Heart right ventricle (tissue), 16 donors: ENCODE results near the gene QRFP. TPM values are rescaled to one million over a fixed set of nuclear protein-coding genes. Genes with fewer than 3 reads are reported as not detected.

Experiments
- ATAC-seq, 8 donors: fragments of 200-7000 bp; cut with Tn5 transposase; one replicate each; pipeline ENCODE4 v1.9.1; 2020; ENCODE audit warnings: mild to moderate bottlenecking in 8 of 8, moderate library complexity in 8 of 8, moderate number of reproducible peaks in 1 of 8
- DNase-seq, 2 donors: peaks; one replicate each; pipeline ENCODE4 v3.0.0-alpha.2; 2020
- H3K27ac ChIP-seq, 10 donors: fragments of 200-600 bp; sonication (generic) in 2 of 10; one replicate each; pipeline versions ENCODE4 v1.5.0 to v1.8.0; 2020 to 2022; ENCODE audit warnings: mild to moderate bottlenecking in 3 of 10
- H3K27me3 ChIP-seq, 7 donors: fragments of 200-600 bp; one replicate each; pipeline ENCODE4 v1.8.0; 2021 to 2022; ENCODE audit warnings: mild to moderate bottlenecking in 2 of 7
- H3K36me3 ChIP-seq, 9 donors: fragments of 200-600 bp; sonication (generic) in 1 of 9; one replicate each; pipeline versions ENCODE4 v1.5.0 to v1.8.0; 2020 to 2022; ENCODE audit warnings: mild to moderate bottlenecking in 2 of 9
- H3K4me1 ChIP-seq, 9 donors: fragments of 200-600 bp; sonication (generic) in 1 of 9; one replicate each; pipeline versions ENCODE4 v1.5.0 to v1.8.0; 2020 to 2022; ENCODE audit warnings: mild to moderate bottlenecking in 4 of 9
- H3K4me3 ChIP-seq, 10 donors: fragments of 200-600 bp; sonication (generic) in 2 of 10; one replicate each; pipeline versions ENCODE4 v1.5.0 to v1.8.0; 2020 to 2022; ENCODE audit warnings: mild to moderate bottlenecking in 7 of 10, moderate library complexity in 2 of 10
- H3K9me3 ChIP-seq, 11 donors: fragments of 200-600 bp in 10 of 11; sonication (generic) in 2 of 11; one replicate each; pipeline versions ENCODE4 v1.5.0 to v1.8.0; 2013 to 2022; ENCODE audit warnings: mild to moderate bottlenecking in 2 of 11, control low read depth in 1 of 11, moderate library complexity in 1 of 11
- WGBS, 2 donors: extraction: QIAGEN DNeasy Blood & Tissue Kit; methylation state at CpG; one replicate each; pipeline ENCODE4 v1.1.7; 2013; ENCODE audit warnings: inconsistent platforms in 1 of 2; 5-methylcytosine and 5-hydroxymethylcytosine counted together
- intact Hi-C, 10 donors: fragments of 100-400 bp; cut with DNase I; formaldehyde crosslinking; loops; one replicate each; pipeline versions ENCODE4 v1.11.1 to v1.14.2; 2022
- polyA plus RNA-seq, 2 donors: library from polyadenylated mRNA; stranded (reverse); fragments of 200-250 nt; gene quantifications; one replicate each; pipeline ENCODE4 v1.2.3, GENCODE V29; 2013
- total RNA-seq, 10 donors: library from RNA; stranded (reverse); fragmentation: NEBNext Ultra II Directional in 3 of 10; extraction: Animal tissue kit (Norgen Biotek cat#: 25700) in 3 of 10; gene quantifications; one replicate each; pipeline versions ENCODE4 v1.2.1 to v1.2.4, GENCODE V29; 2021 to 2023
- TF ChIP-seq, protein P1 (sequence below), 9 donors: fragments of 200-600 bp; sonication (generic) in 2 of 9; IDR thresholded peaks; one replicate each; pipeline versions ENCODE4 v1.5.0 to v1.8.0; 2021 to 2022; ENCODE audit warnings: antibody characterized with exemption in 9 of 9, mild to moderate bottlenecking in 5 of 9, moderate library complexity in 1 of 9
- donor health status: Arrhythmogenic right ventricular cardiomyopathy.
- donor health status: ischemic (EF 13 %, LVEDD 7.1; RV severe dilation, severe dysfunction).
- donor health status: healthy with polysubstance abuse.
- donor health status: DM: no; HTN: yes; CAD: no.
- donor health status: DM: no; HTN: no; CAD: no.
- donor health status: ischemic (EF 25% LVEDD 6.9; RV normal size, moderate dysfunction).
- donor health status: ischemic (EF 25% LVEDD 5.7; RV mildly dilated, moderate dysfunction).
- donor health status: healthy.
- donor health status: DM: yes; HTN: yes; CAD: no.
- donor health status: Ischemic cardiomyopathy.
- donor health status: ischemic (EF 35%, LVEDD 5.7; RV mildly dilated, moderate dysfunction).
- donor health status: nonischemic (EF 11% LVEDD 7.7; RV severe dilation, severe dysfunction).
- donor health status: DM: yes; HTN: yes; CAD: no.
- donor health status: PGD.
- donor health status: ischemic (EF 29% LVEDD 5.4; RV normal size, mild dysfunction).
- donor health status: nonischemic (EF 23%, LVEDD 6.1; RV moderate dilation, normal function).

QRFP gene
- total and polyA plus RNA-seq, 12 donors = 0.06 TPM; not detected in 11

DNA sequence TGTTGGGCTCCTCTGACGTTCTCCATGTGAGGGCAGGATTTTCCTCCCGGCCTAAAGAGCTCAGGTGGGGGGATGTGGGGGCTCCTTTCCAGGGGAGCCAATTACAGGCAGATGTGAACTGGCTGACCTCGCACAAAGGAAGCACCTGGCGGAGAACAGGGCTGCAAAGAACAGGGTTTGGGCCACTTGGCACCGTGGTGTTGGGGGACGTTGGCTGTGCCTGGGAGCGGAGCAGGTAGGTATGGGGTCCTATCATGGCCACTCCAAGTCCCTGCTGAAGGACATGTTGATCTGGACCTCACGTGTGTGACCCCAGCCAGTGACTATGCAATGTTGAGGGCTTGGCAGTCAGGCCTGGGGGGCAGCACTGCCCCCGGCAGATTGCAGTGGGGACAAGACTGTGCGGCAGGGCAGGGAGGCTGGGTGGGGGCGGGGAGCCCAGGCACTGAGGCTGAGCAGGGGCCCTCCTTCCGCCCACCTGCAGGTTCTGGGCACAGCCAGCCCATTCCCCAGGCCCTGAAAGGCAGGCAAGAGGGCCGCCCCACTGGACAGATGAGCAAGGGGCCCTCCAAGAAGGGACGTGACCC, 23.0 kb upstream of the QRFP start:
- Histone ChIP-seq H3K36me3 (no peaks in the 10 kb centered on the region), H3K4me3 (no peak overlapping the region), H3K27ac (no peak overlapping the region), H3K4me1 (no peaks in the 10 kb centered on the region), H3K9me3 (no peaks in the 10 kb centered on the region), H3K27me3 (peaks cover 0 to 52% (median 33%) of the 10 kb centered on the region in 7 donors)
- TF ChIP-seq, protein P1, sequence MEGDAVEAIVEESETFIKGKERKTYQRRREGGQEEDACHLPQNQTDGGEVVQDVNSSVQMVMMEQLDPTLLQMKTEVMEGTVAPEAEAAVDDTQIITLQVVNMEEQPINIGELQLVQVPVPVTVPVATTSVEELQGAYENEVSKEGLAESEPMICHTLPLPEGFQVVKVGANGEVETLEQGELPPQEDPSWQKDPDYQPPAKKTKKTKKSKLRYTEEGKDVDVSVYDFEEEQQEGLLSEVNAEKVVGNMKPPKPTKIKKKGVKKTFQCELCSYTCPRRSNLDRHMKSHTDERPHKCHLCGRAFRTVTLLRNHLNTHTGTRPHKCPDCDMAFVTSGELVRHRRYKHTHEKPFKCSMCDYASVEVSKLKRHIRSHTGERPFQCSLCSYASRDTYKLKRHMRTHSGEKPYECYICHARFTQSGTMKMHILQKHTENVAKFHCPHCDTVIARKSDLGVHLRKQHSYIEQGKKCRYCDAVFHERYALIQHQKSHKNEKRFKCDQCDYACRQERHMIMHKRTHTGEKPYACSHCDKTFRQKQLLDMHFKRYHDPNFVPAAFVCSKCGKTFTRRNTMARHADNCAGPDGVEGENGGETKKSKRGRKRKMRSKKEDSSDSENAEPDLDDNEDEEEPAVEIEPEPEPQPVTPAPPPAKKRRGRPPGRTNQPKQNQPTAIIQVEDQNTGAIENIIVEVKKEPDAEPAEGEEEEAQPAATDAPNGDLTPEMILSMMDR (IDR thresholded peaks at IDR 0.05) = no peak
- DNase-seq = no peak
- intact Hi-C loops = no loop called here
- WGBS, 2 donors = 74 to 81% methylated on average over 14 of the region's 14 CpGs
- no peak for ATAC-seq

DNA sequence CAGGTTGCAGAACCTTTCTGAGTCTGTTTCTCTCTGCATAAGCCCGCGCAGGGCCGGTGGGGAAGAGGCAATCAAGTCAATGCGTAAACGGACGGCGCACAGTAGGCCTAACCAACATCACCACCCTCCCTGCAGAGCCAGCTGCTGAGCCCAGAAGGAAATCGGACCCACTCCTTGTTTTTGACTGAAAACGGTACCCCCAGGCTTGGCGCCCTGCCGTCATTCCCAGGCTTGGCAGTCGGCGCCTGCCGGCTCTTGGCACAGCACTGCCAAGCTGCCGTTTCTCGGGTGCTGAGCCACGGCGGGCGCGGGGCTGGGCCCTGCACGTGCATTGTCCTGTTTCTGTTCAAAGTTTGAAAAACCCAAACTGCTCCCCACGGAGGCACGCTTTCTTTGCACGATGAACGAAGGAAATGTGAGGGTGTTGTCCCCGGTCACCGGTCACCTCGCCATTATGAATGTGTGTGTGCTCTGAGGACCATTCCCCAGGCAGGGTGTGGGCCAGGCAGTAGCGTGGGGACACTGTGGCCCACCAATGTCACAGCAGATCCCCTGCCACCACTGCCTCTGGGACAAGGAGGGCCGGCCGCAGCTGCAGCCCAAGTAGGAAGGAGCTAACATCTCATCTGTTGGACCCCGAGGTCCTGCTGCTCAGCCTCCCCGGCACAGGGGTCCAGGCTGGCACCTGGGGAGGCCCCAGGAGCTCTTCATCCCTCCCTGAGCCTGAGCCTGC, 22.4 kb upstream of the QRFP start:
- WGBS, 2 donors = 75 to 77% methylated on average over 33 of the region's 33 CpGs
- H3K27ac ChIP-seq = no peak overlapping the region
- TF ChIP-seq, protein P1 (IDR thresholded peaks at IDR 0.05) = no peak
- intact Hi-C loops = no loop called here
- H3K36me3 ChIP-seq = no peaks in the 10 kb centered on the region
- no peaks in the 10 kb centered on the region for H3K9me3 ChIP-seq
- ATAC-seq (peak in 5 of 8 donors; percentile 32 to 50 (median 41)), DNase-seq (no peak)
- H3K27me3 ChIP-seq = peaks cover 0 to 52% (median 29%) of the 10 kb centered on the region in 7 donors
- no peaks in the 10 kb centered on the region for H3K4me1 ChIP-seq
- no peak overlapping the region for H3K4me3 ChIP-seq

DNA sequence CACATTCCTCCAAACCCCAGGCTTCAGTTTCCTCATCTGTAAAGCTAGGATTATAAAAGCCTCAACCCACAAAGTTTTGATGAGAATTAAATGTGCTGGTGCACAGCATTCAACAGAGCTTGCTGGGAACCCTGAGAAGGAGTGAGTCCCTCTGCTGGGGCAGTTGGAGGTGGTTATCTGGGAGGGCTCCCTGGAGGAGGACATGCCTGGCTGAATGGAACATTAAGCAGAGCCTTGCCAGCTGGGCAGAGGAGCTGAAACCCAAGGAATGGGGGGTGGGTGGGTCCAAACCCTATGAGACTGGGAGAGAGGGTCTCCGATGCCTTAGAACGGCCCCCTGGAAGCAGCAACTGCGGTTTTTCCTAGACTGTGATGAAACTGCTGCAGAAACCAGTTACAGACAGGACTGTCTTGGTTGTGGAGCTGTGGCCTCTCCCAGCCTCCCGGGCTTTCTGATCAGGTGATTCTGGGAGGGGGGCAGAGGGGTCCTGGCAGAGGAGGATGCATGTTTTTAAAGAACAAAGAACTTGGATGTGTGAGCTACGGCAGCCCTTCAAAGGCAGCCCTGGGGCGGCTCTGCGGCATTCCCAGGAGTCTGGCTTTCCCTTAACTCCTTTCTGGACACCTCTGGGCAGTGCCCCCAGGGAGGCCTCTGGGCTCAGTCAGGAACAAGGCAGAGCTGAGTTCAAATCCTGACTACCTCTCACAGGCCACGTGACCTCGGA, 21.7 kb upstream of the QRFP start:
- Histone ChIP-seq H3K9me3 (no peaks in the 10 kb centered on the region), H3K27me3 (peaks cover 0 to 46% (median 22%) of the 10 kb centered on the region in 7 donors), H3K4me3 (no peak overlapping the region), H3K27ac (no peak overlapping the region), H3K36me3 (no peaks in the 10 kb centered on the region), H3K4me1 (no peaks in the 10 kb centered on the region)
- 67 to 74% methylated on average over 9 of the region's 9 CpGs for WGBS, 2 donors
- no peak for ATAC-seq
- TF ChIP-seq, protein P1 (IDR thresholded peaks at IDR 0.05) = no peak
- intact Hi-C loops = no loop called here
- no peak for DNase-seq

DNA sequence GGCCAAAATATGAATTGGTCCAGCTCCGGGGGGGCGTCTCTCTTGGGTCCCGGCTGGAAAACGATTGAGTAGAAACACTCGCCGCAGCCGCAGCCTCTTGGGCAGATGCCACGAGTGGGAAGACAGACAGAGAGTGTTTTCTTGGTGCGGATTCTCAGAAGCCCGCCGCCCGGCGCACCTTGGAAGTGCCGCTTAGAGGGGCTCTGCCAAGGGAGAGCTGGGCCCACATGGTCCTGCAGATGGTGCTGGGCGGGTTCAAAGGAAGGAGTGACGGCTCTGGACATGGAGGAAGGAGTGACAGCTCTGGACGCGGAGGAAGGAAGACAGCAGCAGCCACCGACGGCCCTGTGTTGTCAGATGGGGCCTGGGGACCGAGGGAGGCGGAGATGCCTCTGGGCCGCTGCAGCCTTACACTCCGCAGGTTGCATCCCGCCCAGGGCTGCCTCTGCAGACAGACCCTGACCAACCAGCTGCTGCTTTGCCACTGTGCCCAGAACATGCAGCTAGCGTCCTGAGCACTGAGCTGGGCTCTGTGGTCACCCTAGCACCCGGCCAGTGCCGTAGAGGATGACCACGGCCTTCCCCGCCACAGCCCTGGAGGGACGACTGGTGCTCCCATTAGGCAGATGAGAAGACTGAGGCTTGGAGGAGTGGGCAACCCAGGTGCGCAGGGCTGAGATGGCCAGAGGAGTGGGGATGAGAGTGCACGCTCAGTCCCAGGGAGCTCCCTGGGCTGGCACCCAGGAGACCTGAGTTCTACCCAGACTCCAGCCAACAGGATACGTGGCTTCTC, 20.8 kb upstream of the QRFP start:
- Histone ChIP-seq H3K4me3 (no peak overlapping the region), H3K27ac (no peak overlapping the region), H3K4me1 (no peaks in the 10 kb centered on the region), H3K27me3 (peaks cover 0 to 45% (median 19%) of the 10 kb centered on the region in 7 donors), H3K36me3 (no peaks in the 10 kb centered on the region), H3K9me3 (no peaks in the 10 kb centered on the region)
- TF ChIP-seq, protein P1 (IDR thresholded peaks at IDR 0.05) = no peak
- ATAC-seq (no peak), DNase-seq (no peak)
- 77 to 82% methylated on average over 34 of the region's 34 CpGs for whole genome bisulfite sequencing, 2 donors
- intact Hi-C loops = no loop called here
